Fibroblast of skin of back (primary cell): Measurements from ENCODE around the gene DDX10.

ENCODE experiments used
- DNase-seq: peaks from one replicate; pipeline ENCODE4 v3.0.0-alpha.2; 2013

DDX10 gene

DNA sequence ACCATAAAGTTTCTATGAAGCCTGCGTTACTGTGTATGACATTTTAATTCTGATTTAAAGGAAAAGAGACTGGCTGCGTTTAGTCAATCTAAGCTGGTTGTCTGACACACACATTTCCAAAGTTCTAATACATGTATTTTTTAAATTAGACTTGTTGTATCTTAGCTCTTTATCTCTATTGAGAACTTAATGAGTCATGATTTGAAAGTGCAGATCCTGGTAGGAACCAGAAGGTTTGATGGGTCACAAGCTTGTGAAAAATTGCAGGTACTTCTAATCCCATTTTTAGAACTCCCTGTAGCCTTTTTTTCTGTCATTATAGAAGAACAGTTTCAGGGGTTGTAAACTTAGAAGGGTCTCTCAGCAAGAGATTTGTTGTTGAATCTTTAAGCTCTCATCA, 210.3 kb downstream of the DDX10 start:
- DNase-seq = no peak

DNA sequence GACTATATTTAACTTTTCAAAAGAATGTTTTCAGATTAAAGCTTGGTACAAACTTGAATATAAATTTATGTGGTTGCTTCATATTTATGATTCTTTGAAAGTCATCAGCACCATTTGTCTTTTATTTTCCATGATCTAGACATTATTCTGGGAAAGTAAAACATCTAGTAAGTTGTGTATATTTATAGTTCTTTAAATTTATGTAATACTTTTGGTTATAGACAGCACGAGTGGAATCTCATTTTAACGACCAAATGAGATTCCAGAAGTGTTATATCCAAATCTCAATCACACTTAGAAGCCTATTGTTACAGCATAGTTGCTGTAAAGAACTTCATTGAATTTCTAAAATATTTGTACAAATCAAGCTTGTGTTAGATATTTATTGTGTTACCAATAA, 212.3 kb downstream of the DDX10 start:
- DNase-seq = no peak

DNA sequence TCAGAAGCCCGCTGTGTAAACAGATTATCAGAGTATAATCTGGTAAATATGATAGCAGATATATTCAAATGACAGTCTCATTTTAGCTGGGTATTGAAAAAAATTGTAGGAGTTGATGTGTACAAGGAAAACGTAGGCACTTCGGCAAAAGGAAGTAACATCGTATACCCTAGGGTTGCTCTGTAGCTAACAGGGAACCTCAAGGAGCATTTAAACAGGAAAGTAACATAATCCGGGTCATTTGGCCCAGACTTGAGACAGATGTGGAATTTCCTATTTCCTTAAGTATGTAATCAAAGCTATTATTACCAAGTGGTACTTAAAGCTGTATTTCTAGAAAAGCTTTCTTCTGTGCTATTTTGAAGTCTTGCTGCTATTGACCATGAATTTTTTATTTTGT, 215.6 kb downstream of the DDX10 start:
- no peak for DNase-seq

- no peak for DNase-seq
Observed at GRCh38 chr11:108881131-108881530, 216.3 kb downstream of the DDX10 start.

DNA sequence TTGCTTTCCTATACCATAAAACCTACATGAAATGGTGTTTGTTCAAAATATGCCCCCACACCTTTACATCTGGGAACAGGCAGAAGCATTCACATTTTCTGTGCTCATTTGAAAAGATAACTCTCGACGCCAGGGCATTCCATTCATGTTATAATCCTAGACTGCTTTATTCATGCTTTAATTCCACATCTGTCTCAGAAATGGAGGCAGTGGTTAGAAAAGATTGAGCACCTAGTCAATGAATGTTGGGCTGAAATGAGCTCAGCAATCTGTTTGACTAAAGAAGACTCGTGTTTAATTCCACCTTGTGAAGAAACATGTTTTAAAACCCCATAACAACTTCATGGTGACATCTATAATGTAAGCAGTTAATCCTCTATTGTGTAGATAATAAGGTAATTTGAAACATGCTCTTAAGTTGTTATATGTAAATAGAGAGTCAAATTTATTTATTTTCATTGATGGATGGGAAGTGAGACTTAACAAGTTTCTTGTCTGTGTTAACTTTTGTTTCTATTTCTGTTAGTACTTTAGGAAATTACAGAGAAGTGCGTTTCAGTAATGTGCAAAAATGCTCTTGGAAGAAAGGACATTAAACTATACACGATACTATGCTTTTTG, 217.5 kb downstream of the DDX10 start:
- DNase-seq = no peak

GRCh38 chr11:108886005-108886659, 221.3 kb downstream of the DDX10 start:
- DNase-seq = no peak

GRCh38 chr11:108886660-108887009, 221.8 kb downstream of the DDX10 start:
- DNase-seq = peak; percentile 67

GRCh38 chr11:108887436-108888238, 222.8 kb downstream of the DDX10 start:
- peak; percentile 96 for DNase-seq

DNA sequence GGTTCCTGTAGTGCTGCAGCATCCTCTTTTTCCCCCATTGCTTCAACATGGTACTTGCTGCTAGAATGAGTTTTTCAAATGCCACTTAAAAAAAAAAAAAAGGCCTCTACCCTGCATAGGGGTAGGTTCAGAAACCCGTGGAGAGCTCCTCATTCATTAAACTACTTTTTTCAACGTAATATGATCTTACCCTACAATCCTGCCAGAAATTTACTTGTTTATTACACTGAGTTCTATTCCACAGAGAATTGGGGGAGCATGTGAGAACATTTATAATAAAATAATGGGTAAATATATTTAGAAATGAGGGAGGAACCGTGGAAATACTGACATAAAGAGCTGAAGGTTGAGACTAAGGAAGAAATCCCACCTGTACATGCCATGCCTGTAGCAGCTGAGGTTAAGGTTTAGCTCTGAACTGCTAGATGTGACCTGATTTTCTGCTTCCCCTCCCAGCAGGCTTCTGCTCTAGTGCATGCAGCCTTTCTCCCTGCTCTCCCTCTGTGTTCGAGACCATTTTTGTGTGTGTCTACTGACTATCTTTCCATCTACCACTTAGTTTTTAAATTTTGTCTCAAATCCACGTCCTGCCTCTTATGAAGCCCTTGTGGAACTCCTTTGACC, 225.7 kb downstream of the DDX10 start:
- no peak for DNase-seq

GRCh38 chr11:108891143-108891542, 226.3 kb downstream of the DDX10 start:
- no peak for DNase-seq

DNA sequence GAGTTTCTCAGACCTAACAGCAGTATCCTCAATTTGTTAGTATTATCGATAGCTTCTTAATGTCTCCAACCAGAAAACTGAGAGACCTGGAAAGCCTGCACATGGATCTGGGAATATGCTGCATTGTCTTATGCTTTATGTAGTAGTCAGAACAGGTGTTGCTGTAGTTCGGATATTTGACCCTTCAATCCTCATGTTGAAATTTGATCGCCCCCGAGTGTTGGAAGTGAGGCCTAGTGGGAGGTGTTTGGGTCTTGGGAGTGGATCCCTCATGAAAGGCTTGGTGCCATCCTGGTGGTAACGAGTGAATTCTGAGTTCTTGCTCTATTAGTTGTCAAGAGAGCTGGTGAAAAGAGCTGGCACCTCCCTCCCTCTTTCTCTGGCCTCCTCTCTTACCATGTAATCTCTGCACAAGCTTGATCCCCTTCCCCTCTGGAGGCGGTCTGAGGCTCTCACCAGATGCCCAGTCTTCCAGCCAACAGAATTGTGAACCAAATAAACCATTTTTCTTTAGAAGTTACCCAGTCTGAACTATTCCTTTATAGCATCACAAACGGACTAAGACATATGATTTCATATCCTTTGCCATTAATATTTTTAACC, 227.1 kb downstream of the DDX10 start:
- no peak for DNase-seq

- DNase-seq = peak; percentile 85
Observed at GRCh38 chr11:108895579-108896480, 231.0 kb downstream of the DDX10 start.

GRCh38 chr11:108897071-108897481, 232.2 kb downstream of the DDX10 start:
- peak; percentile 42 for DNase-seq

GRCh38 chr11:108897916-108898315, 233.0 kb downstream of the DDX10 start:
- no peak for DNase-seq

- DNase-seq = no peak
Observed at GRCh38 chr11:108901359-108901758, 236.5 kb downstream of the DDX10 start.

- no peak for DNase-seq
Observed at GRCh38 chr11:108902027-108902469, 237.2 kb downstream of the DDX10 start.

DNA sequence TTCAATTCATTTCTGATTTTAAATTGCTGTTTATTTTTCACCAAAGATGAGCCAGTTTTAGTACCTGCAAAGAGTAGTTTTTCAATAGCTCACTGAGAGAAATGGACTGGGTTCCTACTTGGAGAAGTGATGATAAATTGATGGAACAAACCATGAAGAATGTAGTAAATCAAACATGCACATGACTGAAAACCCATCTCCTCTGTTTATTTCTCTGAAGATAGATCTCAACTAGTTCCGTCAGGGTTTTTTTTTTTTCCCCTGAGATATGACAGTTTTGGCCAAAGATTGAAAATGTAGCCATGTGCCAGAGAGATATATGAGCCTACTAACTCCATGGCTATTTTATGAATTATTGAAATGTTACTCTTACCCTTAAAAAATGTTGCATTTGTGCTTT, 239.6 kb downstream of the DDX10 start:
- no peak for DNase-seq

DNA sequence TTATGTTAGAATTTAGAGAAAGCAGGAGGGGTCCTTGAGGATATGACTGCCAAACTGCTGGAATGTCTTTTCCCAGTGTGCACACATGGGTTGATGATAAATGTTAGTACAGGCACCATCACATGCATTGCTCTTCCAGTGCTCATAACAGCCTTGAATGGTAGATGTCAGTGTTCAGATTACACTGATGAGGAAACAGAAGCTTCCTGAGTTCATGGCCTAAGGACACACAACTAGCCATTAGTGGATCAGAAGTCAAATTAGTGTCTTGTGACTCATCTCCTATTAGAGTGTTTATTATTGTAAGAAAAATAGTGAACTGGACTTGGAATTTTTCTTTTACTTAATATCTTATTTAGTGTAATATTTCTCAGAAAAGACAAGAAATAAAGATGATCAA, 241.5 kb downstream of the DDX10 start:
- DNase-seq = peak; percentile 80

- DNase-seq = peak; percentile 32
Observed at GRCh38 chr11:108906826-108907225, 242.0 kb downstream of the DDX10 start.

GRCh38 chr11:108909041-108909440, 244.2 kb downstream of the DDX10 start:
- no peak for DNase-seq

GRCh38 chr11:108909921-108910320, 245.1 kb downstream of the DDX10 start:
- DNase-seq = no peak

DNA sequence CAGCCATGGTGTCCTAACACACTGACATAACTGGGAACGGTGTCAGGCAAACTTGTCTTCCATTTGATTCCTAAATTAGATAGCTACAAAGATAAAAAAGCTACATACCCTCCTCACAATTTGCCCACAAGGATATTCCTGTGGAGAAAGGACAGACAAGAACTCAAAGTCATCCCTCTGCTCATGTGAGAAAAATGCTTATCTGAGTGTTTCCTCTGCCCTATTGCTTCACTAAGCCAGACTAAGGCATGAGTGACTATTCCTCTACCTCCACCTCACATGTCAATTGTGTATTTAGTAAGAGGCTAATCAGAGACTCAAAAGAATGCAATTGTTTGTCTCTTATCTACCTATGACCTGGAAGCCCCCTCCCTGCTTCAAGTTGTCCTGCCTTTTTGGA, 247.7 kb downstream of the DDX10 start:
- DNase-seq = peak; percentile 62
